OCI-LY3 (cell line): ENCODE data around the gene EPHB4.

Experiments
- EZH2phosphoT487 ChIP-seq: fragments of 200-600 bp; shearing (Covaris generic); IDR thresholded peaks from 2 replicates; pipeline ENCODE4 v1.6.1; 2018; ENCODE audit warnings: antibody characterized with exemption, mixed run types, low read depth
- TF ChIP-seq, protein P1 (sequence below): fragments of 200-600, 300-600 bp; sonication (generic); IDR thresholded peaks from 2 replicates; pipeline ENCODE4 v1.5.1; 2014; ENCODE audit warnings: antibody characterized with exemption, low read length, low read depth

DNA sequence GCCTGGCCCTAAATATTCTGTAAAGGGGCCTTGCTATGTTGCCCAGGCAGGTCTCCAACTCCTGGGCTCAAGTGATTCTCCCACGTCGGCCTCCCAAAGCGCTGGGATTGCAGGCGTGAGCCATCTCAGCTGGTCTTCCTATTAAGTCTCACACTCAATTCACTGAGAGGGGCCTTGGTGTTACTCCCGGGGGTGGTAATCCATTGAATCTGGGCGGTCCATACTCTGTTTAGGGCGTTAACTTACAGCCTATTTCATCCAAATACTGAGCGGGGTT lies 46.9 kb upstream of the EPHB4 start:
- TF ChIP-seq, protein P1, sequence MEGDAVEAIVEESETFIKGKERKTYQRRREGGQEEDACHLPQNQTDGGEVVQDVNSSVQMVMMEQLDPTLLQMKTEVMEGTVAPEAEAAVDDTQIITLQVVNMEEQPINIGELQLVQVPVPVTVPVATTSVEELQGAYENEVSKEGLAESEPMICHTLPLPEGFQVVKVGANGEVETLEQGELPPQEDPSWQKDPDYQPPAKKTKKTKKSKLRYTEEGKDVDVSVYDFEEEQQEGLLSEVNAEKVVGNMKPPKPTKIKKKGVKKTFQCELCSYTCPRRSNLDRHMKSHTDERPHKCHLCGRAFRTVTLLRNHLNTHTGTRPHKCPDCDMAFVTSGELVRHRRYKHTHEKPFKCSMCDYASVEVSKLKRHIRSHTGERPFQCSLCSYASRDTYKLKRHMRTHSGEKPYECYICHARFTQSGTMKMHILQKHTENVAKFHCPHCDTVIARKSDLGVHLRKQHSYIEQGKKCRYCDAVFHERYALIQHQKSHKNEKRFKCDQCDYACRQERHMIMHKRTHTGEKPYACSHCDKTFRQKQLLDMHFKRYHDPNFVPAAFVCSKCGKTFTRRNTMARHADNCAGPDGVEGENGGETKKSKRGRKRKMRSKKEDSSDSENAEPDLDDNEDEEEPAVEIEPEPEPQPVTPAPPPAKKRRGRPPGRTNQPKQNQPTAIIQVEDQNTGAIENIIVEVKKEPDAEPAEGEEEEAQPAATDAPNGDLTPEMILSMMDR, result no peak
- no peak for TF ChIP-seq EZH2phosphoT487
